ENCODE results near the gene NUFIP2. TPM values are rescaled to one million over a fixed set of nuclear protein-coding genes. Genes with fewer than 3 reads are reported as not detected.
"Not testable (repeated sequence)": the region's sequence is repeated elsewhere in the genome, so short reads cannot be mapped to it uniquely, and the experiment has no call there.

Gene NUFIP2
- total RNA-seq (ENCODE audit: low replicate concordance), result 56.0 and 63.6 TPM in 2 replicates
- long read RNA-seq, partial matches to known transcripts, result 13 of 30 reads
- long read RNA-seq, other reads (novel, unspliced or antisense), result 17 of 30 reads

- no peak for TF ChIP-seq CTCF (conservative IDR thresholded peaks at IDR 0.05)
- peak; percentile 98 for DNase-seq (ENCODE audit: extremely low spot score, unreplicated experiment)
- Mint-ChIP-seq H3K27ac (peak within 1 kb of the TSS; percentile 100), H3K4me3 (peak within 1 kb of the TSS; percentile 100), H3K27me3 (peaks cover 3% of the 10 kb centered on the region), H3K4me1 (ENCODE audit: unreplicated experiment) (peaks cover 22% of the 10 kb centered on the region), H3K9me3 (no peaks in the 10 kb centered on the region), H3K36me3 (peaks cover 7% of the 10 kb centered on the region)
Measured at GRCh38 chr17:29293890-29294579, at the start of gene NUFIP2. Gene NUFIP2, minus strand, starts transcription at chr17:29294148. Its CDS starts 89 bp downstream, at chr17:29294059.

- H3K4me3 Mint-ChIP-seq, result no peak overlapping the region
- H3K36me3 Mint-ChIP-seq, result no peaks in the 10 kb centered on the region
Measured at GRCh38 chr17:29342158-29342765, 48.3 kb upstream of the NUFIP2 start.

GRCh38 chr17:29341726-29342125, 47.8 kb upstream of the NUFIP2 start:
- H3K27ac Mint-ChIP-seq, result no peak overlapping the region
- no peaks in the 10 kb centered on the region for H3K4me1 Mint-ChIP-seq (ENCODE audit: unreplicated experiment)
- TF ChIP-seq CTCF (conservative IDR thresholded peaks at IDR 0.05), result no peak
- no peaks in the 10 kb centered on the region for H3K36me3 Mint-ChIP-seq
- peaks cover 7% of the 10 kb centered on the region for H3K27me3 Mint-ChIP-seq
- no peak for DNase-seq (ENCODE audit: extremely low spot score, unreplicated experiment)
- no peaks in the 10 kb centered on the region for H3K9me3 Mint-ChIP-seq
- H3K4me3 Mint-ChIP-seq, result no peak overlapping the region

More at GRCh38 chr17:29342158-29342765, 48.3 kb upstream of the NUFIP2 start:
- no peak for DNase-seq (ENCODE audit: extremely low spot score, unreplicated experiment)
- no peaks in the 10 kb centered on the region for H3K9me3 Mint-ChIP-seq
- H3K4me1 Mint-ChIP-seq (ENCODE audit: unreplicated experiment), result no peaks in the 10 kb centered on the region
- H3K27ac Mint-ChIP-seq, result no peak overlapping the region
- peaks cover 7% of the 10 kb centered on the region for H3K27me3 Mint-ChIP-seq
- TF ChIP-seq CTCF (conservative IDR thresholded peaks at IDR 0.05), result no peak

GRCh38 chr17:29339016-29339415, 45.1 kb upstream of the NUFIP2 start:
- not testable (repeated sequence) for H3K4me3 Mint-ChIP-seq; H3K36me3 Mint-ChIP-seq; H3K9me3 Mint-ChIP-seq; H3K27ac Mint-ChIP-seq; H3K4me1 Mint-ChIP-seq (ENCODE audit: unreplicated experiment); DNase-seq (ENCODE audit: extremely low spot score, unreplicated experiment); H3K27me3 Mint-ChIP-seq

- Mint-ChIP-seq H3K27ac (no peak overlapping the region), H3K9me3 (no peaks in the 10 kb centered on the region), H3K27me3 (no peaks in the 10 kb centered on the region), H3K4me3 (no peak overlapping the region), H3K36me3 (no peaks in the 10 kb centered on the region), H3K4me1 (ENCODE audit: unreplicated experiment) (no peaks in the 10 kb centered on the region)
- no peak for DNase-seq (ENCODE audit: extremely low spot score, unreplicated experiment)
- TF ChIP-seq CTCF (conservative IDR thresholded peaks at IDR 0.05), result no peak
Measured at GRCh38 chr17:29331708-29332085, 37.7 kb upstream of the NUFIP2 start.

GRCh38 chr17:29331075-29331707, 37.2 kb upstream of the NUFIP2 start:
- TF ChIP-seq CTCF (conservative IDR thresholded peaks at IDR 0.05), result no peak

More at GRCh38 chr17:29331075-29331707, 37.2 kb upstream of the NUFIP2 start:
- Mint-ChIP-seq H3K27me3 (no peaks in the 10 kb centered on the region), H3K9me3 (no peaks in the 10 kb centered on the region), H3K27ac (no peak overlapping the region), H3K4me3 (no peak overlapping the region), H3K36me3 (no peaks in the 10 kb centered on the region), H3K4me1 (ENCODE audit: unreplicated experiment) (no peaks in the 10 kb centered on the region)
- no peak for DNase-seq (ENCODE audit: extremely low spot score, unreplicated experiment)
